GM19463 (cell line): ENCODE results near the gene CLTB.
"Not testable (repeated sequence)": the region's sequence is repeated elsewhere in the genome, so short reads cannot be mapped to it uniquely, and the experiment has no call there.

Experiments used
- ATAC-seq: cut with Tn5 transposase; IDR thresholded peaks from one replicate; pipeline ENCODE4 v1.9.1; 2021; ENCODE audit warnings: mild to moderate bottlenecking, moderate library complexity; ENCODE audit not compliant: unreplicated experiment

Gene CLTB

DNA sequence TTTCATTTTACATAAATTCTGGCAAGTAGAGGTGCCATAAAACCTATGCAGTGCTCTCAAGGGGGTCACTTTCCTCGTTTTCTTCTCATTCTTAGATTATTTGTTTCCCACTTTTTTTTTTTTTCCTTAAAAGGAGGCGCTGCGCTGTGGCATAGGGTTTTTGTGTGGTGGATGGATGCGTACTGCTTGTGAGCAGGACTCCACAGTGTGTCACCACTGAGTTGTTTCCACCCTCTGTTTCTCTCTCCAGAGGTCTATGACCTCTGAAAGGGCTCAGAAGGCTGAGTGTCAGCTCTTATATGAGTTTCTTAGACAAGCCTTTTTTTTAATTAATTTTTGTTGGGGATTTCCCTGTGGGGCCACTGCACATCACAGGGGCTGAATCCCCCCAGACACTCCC lies 13.6 kb upstream of the CLTB start:
- ATAC-seq = no peak

DNA sequence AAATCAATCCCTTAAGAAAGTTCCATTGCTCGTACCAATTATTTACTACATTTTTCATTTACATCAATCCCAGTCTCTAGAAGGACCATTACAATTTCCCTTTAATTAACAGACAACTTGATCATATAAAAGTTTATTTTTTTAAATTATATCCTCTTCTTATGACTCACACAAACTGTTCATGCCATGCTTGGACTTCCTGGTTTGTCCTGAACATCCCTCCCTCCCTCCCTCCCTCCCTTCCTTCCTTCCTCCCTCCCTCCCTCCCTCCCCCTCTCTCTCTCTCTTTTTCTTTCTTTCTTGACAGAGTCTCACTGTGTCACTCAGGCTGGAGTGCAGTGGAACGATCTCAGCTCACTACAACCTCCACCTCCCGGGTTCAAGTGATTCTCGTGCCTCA lies 11.6 kb upstream of the CLTB start:
- ATAC-seq = no peak

DNA sequence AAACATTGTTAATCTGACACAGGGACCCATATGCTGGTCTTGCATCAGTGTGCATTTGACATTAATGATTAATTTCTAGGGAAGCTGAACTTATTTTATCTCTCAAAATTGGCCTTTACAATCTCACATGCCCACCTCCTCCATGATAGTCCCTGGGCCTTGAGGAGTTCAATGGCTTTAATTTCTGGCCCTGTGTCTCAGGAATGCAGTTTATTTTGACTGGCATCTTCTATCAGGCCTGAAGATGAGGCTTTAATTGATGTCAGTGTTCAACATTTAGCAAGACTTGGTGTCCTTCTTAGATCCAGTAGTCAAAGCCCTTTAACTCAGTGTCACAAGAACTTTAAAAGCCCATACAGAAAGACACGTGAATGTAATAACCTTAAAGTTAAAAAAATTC lies 10.5 kb upstream of the CLTB start:
- ATAC-seq = no peak

DNA sequence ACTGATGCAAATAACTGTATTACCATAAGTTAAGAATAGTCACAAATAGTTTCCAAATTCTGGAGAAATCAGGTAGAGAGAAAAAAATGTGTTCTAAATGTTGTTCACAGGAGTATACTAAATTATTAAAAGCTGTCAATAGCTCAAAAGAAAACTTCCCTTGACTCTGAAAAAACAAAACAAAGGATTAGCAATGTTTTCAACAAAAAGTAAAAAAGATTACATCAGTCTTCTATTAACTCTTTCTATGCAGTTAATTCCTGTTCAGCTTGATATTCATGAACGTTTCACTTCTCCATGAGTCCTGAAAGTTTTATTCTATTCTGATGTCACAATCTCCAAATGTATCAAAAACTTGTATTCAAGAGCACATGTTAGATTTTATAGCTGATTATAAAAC lies 9.5 kb upstream of the CLTB start:
- no peak for ATAC-seq

DNA sequence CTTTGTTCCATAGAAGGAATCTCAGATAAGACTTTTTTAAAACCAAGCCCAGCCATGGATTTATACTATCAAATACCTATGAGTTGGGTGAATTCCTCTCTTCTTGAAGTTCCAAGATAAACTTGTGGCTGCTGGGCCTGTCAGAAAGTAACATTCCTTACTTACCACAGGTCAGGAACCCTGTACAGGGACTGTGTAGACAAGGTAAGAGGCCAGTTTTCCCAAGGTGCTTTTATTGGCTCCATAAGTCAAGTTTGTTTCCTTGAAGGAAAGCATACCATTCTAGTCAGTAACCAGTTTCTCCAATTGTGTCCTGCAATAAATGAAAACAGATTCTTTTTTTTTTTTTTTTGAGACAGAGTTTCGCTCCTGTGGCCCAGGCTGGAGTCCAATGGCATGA lies 8.8 kb upstream of the CLTB start:
- no peak for ATAC-seq

DNA sequence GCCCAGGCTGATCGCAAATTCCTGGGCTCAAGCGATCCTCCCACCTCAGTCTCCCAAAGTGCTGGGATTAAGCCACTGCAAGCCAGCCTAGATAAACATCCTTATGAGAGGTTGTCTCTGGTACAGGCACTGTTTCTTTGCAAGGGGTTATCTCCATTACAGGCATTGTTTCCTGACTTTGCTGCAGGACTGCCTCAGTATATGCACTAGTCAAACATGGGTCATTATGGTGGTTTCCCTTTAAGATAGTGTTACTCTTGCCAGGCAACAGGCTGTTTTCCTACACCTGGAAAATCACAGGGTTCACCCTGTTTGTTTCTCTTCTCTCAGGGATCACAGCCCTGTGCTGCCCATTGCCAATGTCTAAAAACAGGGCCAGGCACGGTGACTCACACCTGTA lies 7.8 kb upstream of the CLTB start:
- no peak for ATAC-seq

DNA sequence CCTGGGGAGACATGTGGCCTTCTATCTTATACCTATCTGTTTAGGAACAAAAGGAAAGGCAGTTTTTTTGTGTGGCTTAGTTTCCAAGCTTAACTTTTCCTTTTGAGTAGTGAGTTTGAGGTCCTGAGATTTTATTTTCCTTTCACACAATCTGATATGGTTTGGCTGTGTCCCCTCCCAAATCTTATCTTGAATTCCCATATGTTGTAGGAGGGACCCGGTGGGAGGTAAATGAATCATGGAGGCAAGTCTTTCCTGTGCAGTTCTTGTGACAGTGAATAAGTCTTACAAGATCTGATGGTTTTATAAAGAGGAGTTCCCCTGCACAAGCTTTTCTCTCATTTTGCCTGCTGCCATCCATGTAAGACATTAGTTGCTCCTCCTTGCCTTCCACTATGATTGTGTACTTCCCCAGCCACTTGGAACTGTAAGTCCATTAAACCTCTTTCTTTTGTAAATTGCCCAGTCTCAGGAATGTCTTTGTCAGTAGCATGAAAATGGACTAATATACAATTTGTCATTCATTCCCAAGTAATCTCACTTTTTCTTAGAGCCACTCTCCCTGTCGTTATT lies 4.7 kb upstream of the CLTB start:
- no peak for ATAC-seq

DNA sequence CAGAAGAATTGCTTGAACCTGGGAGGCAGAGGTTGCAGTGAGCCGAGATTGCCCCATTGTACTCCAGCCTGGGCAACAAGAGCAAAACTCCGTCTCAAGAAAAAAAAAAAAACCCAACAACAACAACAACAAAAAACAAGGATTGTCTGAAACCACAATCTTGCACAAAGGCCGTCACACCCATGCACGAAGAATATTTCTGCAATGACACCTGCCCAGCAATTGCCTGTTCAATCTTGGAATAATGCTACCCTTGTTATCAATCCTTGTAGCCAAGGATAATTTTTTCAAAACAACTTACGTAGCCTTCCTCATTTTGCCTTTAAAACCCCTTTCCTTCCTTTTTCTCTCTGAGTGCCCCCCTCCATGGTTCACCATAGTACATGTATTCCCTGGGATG lies 3.7 kb upstream of the CLTB start:
- no peak for ATAC-seq

DNA sequence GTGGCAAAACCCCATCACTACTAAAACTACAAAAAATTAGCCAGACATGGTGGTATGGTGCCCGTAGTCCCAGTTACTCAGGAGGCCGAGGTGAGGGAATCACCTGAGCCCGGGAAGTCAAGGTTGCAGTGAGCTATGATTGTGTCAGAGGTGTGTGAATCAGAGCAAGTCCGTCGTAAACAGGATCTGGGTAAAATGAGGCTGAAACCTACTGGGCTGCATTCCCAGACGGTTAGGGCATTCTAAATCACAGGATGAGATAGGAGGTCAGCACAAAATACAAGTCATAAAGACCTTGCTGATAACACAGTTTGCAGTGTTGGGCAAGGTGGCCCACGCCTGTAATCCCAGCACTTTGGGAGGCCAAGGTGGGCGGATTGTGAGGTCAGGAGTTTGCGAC lies 1.9 kb upstream of the CLTB start:
- ATAC-seq = no peak

DNA sequence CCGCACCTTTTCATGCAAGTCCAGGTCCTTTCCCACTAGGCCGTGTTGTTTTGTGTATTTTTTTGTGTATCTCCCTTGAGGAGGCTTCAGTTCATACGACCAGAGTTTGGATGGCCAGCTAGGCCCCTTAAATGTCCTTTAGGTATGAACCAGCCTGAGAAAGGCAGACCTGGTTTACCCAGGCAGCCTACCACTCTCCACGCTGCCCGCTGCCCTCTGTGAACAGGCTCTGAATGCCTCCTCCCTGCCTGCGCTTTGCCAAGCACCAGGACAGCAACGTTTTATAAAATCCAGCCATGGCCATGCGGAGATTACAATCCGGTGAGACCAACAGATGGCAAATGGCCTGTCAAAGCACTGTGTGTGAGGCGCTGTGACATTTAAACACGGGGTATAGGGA lies 626 bp upstream of the CLTB start:
- ATAC-seq = no peak

DNA sequence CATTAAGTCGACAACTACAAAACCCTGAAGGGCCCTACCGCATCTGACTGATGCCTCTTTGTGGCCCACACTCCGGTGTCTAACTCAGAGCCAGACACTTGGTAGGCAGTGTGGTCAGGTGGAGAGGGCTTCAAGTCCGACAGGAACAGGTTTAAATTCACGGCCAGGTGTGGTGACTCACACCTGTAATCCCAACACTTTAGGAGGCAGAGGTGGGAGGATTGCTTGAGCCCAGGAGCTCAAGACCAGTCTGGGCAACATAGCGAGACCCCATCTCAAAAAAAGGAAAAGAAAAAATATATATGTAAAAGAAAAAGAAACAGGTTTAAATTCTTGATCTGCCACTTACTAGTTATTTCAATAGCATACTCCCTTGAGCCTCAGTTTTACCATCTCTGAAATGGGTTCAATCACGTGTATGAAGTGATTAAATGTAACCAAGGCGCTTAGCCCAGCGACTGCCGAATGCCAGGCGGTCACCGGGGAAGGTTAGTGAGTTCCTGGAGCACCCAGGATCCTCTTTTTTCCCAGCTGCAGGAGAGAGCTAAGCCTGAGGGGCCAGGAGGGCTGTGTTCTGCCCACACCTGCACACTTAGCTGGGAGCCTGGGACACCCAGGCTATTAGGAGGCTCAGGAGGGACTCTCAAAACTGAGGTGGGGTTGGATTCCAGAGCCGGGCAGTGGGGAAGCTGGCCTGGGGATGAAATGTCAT lies 943 bp downstream of the CLTB start:
- no peak for ATAC-seq

DNA sequence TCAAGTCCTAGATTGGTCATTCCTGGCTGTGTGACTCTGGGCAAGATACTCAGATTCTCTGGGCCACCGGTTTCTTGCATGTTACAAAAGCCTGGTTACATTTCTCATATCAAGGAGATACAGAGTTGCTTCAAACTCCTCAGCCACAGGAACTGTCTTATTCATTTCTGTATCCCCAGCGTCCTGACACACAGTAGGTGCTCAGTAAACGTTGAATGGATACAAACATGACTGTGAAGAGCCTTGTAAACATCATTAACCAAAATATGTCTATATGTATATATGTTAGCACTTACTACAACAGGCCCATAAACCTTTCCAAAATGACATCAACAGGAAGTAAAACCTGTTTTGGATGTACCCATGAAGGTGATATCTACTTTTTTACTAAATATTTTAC lies 1.6 kb downstream of the CLTB start:
- ATAC-seq = no peak

DNA sequence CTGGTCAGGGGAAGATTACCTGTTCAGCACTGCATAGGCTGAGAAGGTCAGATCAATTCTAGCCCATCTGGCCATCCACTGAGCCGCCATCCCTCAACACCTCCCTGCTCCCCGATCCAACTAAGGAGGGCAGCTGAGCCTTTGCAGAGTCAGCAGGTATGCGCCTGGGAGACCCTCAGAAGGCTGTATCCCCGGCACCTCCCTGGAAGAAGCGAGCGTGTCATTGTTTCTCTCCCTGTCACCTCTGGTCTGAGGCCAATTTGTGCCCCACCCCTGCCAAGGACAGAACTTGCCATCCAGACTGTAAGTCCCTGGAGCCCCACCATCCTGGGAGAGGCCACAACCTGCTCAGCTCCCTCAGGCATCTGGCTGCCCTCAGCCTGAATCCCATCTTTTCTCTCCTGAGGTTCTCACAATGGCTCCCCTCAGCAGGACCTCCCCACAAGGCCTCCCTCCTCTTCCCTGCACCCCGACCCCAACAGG lies 2.6 kb downstream of the CLTB start:
- no peak for ATAC-seq

DNA sequence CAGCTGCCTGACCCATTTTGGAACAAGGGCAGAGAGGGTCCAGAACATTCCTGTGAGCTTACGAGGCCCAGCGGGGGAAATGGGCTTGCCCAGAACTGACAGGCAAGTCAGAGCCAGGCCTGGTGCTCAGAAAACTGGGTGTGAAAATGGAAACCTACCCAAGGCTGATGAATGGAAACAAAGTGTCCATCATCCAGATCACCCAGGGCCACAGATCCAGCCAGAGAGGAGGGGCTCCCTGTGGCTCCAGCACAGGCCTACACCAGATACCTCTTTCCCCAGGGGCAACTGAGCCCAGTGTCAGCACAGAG lies 3.1 kb downstream of the CLTB start:
- ATAC-seq = no peak

DNA sequence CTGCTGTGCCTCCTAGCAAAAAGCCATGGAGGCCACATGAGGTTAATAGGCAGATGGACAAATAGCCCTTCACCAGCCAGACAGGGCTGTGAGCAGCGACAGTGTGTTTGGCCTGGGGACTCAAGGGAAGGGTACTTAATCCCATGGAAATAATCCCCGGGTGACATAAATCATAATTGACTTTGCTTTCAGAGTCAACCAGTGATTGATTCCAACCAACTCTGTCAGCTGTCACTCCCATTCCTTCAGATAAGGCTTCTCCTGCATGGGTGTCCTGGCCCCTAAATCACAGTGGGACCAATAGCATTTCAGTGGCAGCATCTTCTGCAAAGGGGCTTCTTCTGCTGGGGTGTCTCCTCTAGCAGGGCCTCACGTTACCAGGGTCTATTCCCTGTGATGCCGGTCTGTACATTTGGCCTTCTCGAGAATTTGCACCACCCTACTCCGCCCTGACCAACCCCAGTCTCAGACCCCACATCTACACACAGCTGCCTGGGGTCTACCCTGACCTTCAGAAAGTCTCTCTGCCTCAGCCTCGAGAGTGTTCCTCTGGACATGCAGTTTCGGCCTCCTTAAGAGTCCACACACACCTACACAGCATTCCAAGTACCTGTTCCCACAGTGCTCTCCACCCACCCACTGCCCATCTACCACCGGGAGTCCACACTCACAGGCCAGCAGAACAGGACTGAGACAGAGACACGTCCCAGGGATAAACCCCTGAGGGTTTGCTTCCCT lies 3.7 kb downstream of the CLTB start:
- no peak for ATAC-seq

DNA sequence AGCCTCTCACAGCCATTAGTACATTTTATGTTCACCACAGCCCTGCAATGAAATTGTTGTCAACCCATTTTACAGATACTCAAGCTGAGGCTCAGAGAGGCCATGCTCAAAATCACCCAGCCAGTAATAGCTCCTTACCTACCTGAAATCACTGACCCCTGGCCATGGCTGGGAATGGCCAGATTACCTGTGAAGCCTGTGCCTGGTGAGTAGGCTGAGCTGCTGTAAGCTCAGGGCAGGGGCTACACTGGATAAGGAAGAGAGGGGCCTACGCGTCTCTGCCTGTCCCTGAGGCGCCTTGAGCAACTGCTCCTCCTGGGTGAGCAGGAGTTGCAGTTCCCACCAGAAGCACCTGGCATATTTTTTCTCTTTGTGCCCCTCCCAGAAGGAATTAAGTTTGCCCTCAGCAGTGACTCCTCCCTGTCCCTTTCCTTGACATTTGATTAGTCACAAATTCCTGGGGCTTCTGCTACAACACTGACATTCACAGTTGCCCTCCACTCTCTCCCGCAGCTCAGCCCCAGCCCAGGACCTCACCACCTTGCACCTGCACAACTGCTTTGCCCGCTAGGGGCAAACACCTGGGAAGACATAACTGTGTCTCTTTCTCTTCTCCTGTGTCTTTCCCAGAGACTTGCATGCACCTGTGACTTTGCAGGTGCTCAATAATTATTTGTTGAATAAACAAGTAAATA lies 5.7 kb downstream of the CLTB start:
- no peak for ATAC-seq

DNA sequence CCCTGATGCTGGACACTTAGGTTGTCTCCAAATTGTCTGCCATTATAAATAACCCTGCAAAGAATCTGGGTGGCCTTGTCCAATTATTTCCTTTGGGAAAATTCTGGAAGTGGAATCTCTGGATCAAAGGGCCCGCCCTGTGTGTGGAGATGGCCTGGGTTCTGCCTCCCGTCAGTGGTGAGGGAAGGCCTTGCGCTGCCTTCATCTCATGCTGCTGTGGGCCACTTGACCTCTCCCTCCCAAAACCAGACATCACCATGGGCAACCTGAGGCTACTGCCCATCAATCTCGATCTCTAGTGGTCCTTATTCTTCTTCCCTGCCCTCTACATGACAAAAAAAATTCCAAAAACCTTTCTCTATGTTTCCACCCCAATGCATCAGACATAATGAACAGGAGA lies 6.6 kb downstream of the CLTB start:
- ATAC-seq = no peak

DNA sequence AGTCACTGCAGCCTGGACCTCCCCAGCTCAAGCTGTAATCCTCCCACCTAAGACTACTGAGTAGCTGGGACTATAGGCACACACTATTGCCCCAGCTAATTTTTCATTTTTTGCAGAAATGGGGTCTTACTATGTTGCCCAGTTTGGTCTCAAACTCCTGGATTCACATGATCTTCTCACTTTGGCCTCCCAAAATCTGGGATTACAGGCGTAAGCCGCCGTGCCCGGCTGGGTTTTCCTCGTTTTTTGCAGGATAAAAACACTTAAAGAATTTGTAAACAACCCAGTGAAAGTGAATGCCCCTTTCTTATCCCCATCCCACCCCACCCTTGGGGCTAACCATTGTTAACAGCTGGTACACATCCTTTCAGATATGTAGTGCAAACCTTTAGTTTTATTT lies 7.7 kb downstream of the CLTB start:
- no peak for ATAC-seq

DNA sequence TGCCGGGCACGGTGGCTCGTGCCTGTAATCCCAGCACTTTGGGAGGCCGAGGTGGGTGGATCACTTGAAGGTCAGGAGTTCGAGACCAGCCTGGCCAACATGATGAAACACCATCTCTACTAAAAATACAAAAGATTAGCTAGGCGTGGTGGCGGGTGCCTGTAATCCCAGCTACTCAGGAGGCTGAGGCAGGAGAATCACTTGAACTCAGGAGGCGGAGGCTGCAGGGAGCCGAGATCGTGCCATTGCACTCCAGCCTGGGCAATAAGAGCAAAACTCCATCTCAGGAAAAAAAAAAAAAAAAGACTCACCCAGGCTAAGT lies 8.1 kb downstream of the CLTB start:
- not testable (repeated sequence) for ATAC-seq

DNA sequence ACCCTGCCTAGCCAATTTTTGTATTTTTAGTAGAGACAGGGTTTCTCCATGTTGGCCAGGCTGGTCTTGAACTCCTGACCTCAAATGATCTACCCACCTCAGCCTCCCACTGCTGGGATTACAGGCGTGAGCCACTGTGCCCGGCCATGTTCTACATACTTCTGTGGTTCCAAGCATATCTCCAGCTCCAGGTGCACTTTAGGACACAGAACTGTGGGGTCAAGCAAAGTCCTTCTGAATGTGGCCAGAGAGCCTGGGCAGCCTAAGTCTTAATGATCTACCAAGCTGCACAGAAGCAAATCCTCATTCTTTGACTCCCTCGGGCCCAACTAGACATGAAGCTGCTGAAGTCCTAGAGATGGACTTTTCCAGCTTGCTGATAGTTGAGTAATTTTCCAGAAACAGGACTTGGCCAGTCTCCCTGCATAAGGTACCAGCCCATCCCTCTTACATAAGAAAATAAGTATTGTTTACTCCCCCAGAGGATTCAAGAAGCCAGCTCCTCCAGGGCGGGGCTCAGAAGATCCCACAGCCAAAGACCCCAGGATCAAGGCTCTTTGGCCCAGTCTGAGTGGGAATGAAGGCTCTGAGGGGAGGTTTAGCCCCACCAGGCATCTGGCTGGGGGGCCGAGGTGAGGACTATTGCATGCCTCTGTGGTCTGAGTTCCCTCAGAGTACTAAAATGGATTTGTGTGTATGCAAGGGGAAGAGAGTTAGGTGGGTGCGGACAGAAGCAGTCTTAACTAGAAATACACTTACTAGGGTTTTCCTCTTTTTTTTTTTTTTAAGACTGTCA lies 8.7 kb downstream of the CLTB start:
- ATAC-seq = no peak

DNA sequence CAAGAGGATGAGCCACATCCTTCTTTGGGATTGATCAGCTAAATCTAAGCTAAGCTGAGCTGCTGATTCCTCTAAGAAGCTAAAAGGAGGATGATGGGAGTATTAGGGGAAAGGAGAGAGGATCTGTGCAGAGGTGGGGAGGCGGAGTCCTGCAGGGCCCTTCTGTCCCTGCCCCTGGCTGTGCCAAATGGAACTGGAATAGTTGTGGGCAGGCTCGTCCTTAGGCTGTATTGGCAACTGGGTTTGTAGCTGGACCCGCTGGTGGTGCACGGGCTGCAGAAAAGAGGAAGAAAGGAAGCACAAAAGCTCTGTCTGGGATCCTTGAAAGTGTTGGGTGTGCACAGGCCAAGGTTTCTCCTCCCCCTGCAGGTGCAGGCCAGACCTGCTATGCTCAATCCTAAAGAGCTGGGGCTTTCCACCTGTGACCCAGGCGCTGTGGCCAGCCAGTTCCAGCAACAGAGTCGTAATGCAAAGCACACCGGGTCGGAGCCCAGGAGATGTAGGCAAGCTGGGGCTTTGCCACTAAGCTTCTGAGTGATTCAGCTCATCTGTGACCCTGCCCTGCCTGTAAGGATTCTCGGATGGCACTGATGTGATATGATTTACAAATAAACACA lies 9.8 kb downstream of the CLTB start:
- ATAC-seq = no peak
